ENCODE measurements around the gene HNRNPAB.

DNA sequence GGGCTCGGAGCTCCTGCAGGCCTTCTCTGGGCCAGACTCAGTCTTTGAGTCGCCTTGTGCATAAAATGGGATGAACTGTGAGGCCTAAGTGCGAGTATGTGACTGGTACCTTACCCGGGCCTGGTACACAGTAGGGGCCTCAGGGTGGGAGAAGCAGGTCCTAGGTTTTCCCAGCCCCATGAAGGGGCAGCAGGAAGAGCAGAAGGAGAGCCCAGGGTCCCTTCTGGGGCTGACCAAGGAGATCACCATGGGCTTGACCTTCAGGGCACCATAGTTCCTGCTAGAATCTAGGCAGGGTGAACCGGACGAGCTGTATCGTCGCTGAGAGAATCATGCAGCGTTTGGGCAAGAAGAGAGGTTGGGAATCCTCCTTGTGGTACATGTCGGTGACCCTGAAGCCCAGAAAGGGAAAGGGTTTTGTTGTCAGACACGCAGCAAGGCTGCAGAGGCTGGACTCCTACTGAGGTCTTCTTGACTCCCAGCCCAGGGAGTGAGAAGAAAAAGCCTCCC is 28.6 kb downstream of the HNRNPAB start:
- TF ChIP-seq, protein P1, sequence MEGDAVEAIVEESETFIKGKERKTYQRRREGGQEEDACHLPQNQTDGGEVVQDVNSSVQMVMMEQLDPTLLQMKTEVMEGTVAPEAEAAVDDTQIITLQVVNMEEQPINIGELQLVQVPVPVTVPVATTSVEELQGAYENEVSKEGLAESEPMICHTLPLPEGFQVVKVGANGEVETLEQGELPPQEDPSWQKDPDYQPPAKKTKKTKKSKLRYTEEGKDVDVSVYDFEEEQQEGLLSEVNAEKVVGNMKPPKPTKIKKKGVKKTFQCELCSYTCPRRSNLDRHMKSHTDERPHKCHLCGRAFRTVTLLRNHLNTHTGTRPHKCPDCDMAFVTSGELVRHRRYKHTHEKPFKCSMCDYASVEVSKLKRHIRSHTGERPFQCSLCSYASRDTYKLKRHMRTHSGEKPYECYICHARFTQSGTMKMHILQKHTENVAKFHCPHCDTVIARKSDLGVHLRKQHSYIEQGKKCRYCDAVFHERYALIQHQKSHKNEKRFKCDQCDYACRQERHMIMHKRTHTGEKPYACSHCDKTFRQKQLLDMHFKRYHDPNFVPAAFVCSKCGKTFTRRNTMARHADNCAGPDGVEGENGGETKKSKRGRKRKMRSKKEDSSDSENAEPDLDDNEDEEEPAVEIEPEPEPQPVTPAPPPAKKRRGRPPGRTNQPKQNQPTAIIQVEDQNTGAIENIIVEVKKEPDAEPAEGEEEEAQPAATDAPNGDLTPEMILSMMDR (IDR thresholded peaks at IDR 0.05): no peak
- no peak for TF ChIP-seq POLR2A (IDR thresholded peaks at IDR 0.05)
